Neural crest cell (in vitro differentiated cells): ENCODE results near the gene NFKBIE. TPM values are rescaled to one million over a fixed set of nuclear protein-coding genes. Genes with fewer than 3 reads are reported as not detected.

ENCODE experiments used
- DNase-seq: peaks from one replicate; pipeline ENCODE4 v3.0.0; 2021; ENCODE audit warnings: low read depth, mixed read lengths, low spot score
- H3K27ac Mint-ChIP-seq: one replicate; pipeline ENCODE4 v1.8.0; 2021; ENCODE audit warnings: mild to moderate bottlenecking, mixed read lengths; ENCODE audit not compliant: unreplicated experiment
- H3K27me3 Mint-ChIP-seq: 2 replicates; pipeline ENCODE4 v1.8.0; 2021; ENCODE audit warnings: low read depth, mild to moderate bottlenecking, mixed read lengths
- H3K36me3 Mint-ChIP-seq: 2 replicates; pipeline ENCODE4 v1.8.0; 2021; ENCODE audit warnings: low read depth, mild to moderate bottlenecking, mixed read lengths
- H3K4me1 Mint-ChIP-seq: 2 replicates; pipeline ENCODE4 v1.8.0; 2021; ENCODE audit warnings: mixed read lengths
- H3K4me3 Mint-ChIP-seq: one replicate; pipeline ENCODE4 v1.8.0; 2021; ENCODE audit warnings: mild to moderate bottlenecking, mixed read lengths
- H3K9me3 Mint-ChIP-seq: 2 replicates; pipeline ENCODE4 v1.8.0; 2021; ENCODE audit warnings: mixed read lengths
- total RNA-seq: library from RNA; stranded (reverse); gene quantifications from 2 replicates; pipeline ENCODE4 v1.2.1, GENCODE V29; 2021
- TF ChIP-seq, protein P1 (sequence below): fragments of 200-600 bp; sonication (generic); conservative IDR thresholded peaks from 2 replicates; pipeline ENCODE4 v1.5.0; 2021; ENCODE audit warnings: antibody characterized with exemption, mild to moderate bottlenecking

The NFKBIE gene
- total RNA-seq, 1 donor from 2014 or later: 20.2 TPM

DNA sequence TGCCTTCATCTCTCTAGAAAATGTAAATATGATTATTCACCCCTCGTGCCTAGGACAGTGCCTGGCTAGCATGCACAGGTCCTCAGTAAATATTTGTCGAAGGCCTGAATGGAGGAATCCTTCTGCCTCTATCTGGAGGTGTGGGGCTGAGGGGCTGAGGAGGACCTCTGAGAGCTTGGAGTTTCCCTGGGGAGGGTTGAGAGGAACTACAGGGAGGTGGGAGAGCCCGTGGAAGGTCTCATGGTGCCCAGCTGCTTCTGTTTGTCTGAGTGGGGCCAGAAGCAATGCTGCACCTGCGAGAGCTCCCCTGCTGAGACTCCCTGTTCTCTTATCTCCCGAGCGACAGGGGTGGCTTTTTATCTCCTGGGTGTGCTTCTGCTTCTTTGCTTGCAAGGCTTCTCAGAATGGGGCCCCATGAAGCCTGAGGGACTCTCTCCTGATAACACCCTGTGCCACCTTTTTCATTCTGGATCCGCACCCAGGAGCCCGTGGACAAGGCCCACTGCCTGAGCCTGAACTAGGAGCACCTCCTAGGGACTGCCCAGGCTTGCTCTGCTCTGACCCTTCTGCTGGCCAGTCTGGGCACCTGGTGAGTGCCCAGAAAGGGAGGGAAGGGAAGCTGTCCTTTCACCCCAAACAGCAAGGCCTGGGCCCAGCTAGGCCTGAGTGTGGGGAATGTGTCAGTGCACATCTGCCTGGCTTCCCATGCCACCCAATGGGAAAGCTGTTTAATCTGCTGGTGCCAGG, 39.6 kb downstream of the NFKBIE start:
- H3K4me3 Mint-ChIP-seq: peak overlapping the region; percentile 67
- no peaks in the 10 kb centered on the region for H3K36me3 Mint-ChIP-seq
- no peak for DNase-seq
- H3K4me1 Mint-ChIP-seq: peaks cover 45% of the 10 kb centered on the region
- H3K9me3 Mint-ChIP-seq: no peaks in the 10 kb centered on the region
- H3K27me3 Mint-ChIP-seq: peaks cover 5% of the 10 kb centered on the region
- TF ChIP-seq, protein P1, sequence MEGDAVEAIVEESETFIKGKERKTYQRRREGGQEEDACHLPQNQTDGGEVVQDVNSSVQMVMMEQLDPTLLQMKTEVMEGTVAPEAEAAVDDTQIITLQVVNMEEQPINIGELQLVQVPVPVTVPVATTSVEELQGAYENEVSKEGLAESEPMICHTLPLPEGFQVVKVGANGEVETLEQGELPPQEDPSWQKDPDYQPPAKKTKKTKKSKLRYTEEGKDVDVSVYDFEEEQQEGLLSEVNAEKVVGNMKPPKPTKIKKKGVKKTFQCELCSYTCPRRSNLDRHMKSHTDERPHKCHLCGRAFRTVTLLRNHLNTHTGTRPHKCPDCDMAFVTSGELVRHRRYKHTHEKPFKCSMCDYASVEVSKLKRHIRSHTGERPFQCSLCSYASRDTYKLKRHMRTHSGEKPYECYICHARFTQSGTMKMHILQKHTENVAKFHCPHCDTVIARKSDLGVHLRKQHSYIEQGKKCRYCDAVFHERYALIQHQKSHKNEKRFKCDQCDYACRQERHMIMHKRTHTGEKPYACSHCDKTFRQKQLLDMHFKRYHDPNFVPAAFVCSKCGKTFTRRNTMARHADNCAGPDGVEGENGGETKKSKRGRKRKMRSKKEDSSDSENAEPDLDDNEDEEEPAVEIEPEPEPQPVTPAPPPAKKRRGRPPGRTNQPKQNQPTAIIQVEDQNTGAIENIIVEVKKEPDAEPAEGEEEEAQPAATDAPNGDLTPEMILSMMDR: no peak
- no peak overlapping the region for H3K27ac Mint-ChIP-seq

DNA sequence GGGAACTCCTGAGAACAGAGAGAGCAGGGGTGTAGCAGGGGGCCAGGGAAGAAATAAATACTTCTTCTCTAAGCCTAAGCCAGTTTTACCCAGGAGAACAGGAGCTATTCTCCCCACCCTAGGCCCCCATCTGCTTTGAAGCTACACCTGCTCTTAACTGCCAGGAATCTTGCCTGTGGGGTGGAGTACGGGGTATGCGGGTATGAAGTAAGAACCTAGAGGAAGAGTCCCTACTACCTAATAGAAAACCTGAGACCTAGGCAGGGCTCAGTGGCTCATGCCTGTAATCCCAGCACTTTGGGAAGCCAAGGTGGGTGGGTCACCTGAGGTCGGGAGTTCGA, 40.4 kb downstream of the NFKBIE start:
- Mint-ChIP-seq H3K36me3 (no peaks in the 10 kb centered on the region), H3K4me1 (peaks cover 47% of the 10 kb centered on the region), H3K9me3 (no peaks in the 10 kb centered on the region), H3K27ac (no peak overlapping the region), H3K4me3 (peak overlapping the region; percentile 90), H3K27me3 (peaks cover 5% of the 10 kb centered on the region)
- TF ChIP-seq, protein P1: no peak
- no peak for DNase-seq

DNA sequence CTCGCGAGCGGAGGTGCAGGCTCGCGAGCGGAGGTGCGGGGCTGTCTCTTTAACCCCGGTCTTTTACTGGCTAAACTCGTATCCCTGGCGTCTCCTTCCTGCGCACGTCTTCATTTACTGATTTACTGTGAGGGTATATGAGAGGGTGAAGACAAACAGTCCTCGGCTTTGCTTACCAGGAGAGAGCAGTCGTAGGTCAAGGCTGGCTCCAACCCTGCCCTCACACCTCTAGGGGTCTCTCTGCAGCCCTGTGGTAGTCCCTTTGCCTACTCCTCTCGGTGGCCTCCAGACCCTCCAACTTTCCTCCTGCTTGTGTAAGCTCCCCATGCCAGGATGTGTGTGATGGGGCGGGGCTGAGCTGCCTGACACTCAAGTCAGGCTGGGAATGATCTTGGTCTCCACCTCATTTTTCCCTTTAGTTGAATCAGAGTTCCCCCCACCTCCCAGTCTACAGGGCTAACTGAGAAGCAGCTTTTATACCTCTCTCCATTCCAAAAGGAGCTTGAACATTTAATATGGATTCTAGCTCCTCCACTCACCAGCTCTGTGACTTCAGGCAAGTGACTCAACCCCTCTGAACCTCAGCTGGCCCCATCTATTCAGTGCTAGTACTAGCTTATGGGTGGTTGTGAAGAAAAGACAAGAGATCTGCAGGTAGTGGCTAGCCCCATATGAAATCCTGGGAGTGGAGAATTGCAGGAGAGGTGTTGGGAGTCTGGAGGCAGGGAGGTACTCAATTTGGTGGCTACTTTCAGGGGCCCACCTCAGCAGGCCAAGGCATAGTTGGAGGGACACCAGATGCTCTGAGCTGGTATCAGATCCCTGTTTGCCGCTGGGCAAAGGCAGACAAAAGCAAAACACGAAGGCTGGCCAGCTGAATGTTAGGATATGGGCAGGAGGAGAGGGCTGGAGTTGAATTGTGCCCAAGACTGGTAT, 41.1 kb downstream of the NFKBIE start:
- no peaks in the 10 kb centered on the region for H3K9me3 Mint-ChIP-seq
- H3K36me3 Mint-ChIP-seq: no peaks in the 10 kb centered on the region
- no peak for DNase-seq
- H3K27me3 Mint-ChIP-seq: peaks cover 5% of the 10 kb centered on the region
- H3K4me1 Mint-ChIP-seq: peaks cover 50% of the 10 kb centered on the region
- H3K4me3 Mint-ChIP-seq: peak overlapping the region; percentile 90
- TF ChIP-seq, protein P1: peak; percentile 16
- no peak overlapping the region for H3K27ac Mint-ChIP-seq

DNA sequence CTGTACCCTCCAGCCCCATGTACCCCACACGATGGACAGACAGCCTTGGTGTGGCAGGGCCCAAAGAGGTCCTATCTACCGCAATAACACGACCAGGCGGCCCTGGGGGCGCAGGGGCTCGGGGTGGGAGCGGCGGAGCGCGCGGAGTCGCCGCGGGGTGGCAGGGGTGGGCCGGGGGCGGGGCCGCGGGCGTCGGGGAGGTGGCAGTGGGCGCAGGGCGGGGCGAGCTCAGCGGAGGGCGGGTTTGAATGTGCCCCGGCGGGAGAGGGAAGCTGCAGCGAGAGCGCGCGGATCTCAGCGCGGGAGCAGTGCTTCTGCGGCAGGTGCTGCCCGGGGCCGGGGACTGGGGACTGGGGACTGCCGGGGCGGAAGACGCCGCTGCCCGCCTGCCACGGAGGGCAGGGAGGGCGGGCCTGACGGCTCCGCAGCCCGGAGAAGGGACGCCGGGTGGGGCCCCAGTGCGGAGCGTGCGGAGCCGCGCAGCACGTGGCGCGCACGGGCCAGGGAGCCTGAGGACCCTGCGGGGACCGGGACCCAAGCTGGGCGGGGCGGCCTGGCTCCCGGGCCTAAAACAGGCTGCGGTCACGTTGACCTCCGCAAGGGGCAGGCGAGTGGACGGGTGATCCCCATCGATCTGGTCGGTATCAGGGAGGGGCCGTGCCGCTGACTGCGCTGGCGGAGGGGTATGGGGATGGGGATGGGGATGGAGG, 41.9 kb downstream of the NFKBIE start, which contains the start of gene SLC29A1:
SLC29A1 (plus strand) TSS at position 277 of the 710 bp plus-strand sequence. CDS start 3,719 bp downstream, outside the sequence.
- Mint-ChIP-seq H3K27ac (peak within 1 kb of the TSS; percentile 71), H3K36me3 (no peaks in the 10 kb centered on the region), H3K9me3 (no peaks in the 10 kb centered on the region), H3K4me1 (peaks cover 56% of the 10 kb centered on the region), H3K4me3 (peak within 1 kb of the TSS; percentile 90), H3K27me3 (peaks cover 7% of the 10 kb centered on the region)
- TF ChIP-seq, protein P1: peak; percentile 50
- DNase-seq: peak; percentile 67
